ENCODE results near the gene CDKAL1.
"Not testable (repeated sequence)": the region's sequence is repeated elsewhere in the genome, so short reads cannot be mapped to it uniquely, and the experiment has no call there.

CDKAL1 gene

DNA sequence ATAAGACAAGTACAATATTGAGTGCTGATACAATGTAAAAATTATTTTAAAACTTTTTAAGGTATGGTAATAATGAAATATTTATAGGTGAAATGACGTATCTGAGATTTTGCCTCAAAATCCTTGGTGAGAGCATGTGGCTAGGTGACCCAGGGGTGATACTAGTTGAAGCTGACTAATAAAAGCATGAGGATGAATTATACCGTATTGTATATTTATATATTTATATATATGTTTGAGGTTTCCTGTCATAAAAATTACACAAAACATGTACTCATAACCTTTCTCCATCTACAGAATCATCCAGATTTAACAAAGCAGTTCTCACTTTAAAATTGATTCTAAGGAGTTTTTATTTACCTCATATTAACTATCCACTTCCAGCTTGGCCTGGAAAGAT, 358.1 kb downstream of the CDKAL1 start:
- DNase-seq = no peak

DNA sequence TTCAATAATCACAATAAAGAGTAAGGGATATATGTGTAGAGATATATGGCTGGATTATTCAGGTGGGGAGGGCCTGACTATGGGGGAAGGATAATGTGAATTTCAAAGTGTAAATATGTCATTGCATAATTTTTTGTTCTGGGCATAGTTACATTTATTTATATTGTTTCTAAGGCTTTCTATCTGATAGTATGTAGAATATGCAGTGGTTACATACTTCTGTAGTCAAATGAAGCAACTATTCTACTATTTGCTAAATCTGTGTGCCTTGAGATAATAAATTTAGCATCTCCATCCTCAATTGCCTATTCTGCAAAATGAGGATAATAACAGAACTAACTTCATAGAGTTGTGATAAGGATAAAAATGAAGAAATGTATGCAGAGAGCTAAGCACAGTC, 359.2 kb downstream of the CDKAL1 start:
- no peak for DNase-seq

DNA sequence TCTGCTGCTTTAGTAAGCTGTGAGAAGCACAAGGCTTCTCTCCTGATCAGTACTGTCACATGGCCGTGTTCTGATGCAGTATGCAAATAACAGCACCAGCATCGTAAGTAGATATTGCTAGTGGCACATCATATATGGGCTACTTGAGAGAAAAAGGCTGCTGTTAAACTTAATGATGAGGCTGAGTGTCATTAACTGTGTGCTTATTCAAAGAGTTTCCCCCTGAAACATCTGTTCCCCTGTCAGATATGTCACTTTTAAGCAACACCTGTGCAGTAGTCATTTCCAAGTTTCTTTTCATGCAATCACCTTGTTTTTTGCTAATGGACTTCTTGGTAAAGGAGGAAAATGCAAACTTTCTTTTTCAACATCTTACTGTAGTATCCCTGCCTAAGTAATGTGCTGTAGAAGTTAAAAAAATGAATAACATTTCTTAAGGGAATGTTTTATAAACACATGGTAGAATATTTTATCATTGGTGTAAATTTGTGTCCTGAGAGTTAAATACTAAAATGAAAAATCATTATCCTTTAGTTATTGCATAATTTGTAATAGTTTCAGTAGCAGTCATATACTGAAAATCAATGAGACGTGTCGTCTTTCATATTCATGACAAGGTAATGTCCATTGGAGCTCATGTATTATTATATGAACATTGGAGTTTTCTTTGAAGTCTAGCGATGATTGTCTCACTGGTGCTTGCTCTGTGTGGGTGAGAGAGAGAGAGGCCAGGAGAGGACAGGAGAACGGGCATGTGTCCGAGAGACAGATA, 366.3 kb downstream of the CDKAL1 start:
- DNase-seq = no peak

DNA sequence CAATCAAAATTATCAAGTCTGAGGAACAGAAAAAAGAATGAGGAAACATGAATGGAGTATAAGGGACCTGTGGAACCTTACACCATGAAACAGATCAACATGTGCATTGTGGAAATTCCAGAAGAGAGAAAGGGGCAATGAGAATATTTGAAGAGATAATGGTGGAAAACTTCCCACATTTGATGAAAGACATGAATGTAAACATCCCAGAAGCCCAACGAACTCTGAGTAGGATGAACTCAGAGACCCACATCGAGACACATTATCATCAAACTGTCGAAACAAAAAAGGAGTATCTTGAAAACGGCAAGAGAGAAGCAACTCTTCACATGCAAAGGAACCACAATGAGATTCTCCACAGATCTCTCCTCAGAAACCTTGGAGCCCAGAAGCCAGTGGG, 371.1 kb downstream of the CDKAL1 start:
- DNase-seq = no peak

DNA sequence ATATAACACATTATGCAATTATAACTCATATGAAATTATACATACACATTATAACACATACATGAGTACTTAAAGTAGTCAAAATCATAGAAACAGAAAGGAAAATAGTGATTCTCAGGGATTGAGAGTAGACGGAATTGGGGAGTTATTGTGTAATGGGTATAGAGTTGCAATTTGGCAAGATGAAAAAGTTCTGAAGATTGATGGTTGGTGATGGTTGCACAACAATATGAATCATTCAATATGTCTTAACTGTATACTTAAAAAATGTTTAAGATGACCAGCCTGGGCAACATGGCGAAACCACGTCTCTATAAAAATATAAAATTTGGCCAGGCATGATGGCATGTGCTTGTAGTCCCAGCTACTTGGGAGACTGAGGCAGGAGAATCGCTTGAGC, 372.7 kb downstream of the CDKAL1 start:
- DNase-seq = no peak

DNA sequence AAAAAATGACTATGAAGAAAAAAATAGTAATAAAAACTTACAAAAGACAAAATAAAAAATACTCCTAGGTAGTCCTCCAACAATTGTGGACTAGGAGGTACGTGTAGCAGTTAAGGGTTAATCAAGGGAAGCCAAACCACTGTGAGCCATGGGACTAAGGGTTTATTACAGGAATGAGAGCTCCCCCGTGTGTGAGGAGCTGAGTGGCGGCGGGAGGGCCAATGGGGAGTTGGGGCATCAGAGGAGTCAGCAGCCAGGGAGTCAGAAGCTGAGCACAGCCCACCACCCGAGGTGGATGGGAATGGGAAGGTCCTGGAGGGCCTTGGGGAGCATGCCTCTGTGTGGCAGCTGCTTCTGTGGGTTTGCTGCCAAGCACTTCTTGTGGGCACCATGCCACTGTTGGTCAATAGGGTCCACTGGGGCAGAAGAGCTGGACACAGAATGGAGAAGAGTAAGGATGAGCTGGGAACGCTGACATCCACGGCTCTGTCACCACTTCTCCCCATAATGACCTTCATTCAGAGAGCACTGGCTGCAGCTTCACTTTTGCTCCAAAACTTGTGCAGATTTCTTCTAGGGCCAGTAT, 373.3 kb downstream of the CDKAL1 start:
- no peak for DNase-seq

DNA sequence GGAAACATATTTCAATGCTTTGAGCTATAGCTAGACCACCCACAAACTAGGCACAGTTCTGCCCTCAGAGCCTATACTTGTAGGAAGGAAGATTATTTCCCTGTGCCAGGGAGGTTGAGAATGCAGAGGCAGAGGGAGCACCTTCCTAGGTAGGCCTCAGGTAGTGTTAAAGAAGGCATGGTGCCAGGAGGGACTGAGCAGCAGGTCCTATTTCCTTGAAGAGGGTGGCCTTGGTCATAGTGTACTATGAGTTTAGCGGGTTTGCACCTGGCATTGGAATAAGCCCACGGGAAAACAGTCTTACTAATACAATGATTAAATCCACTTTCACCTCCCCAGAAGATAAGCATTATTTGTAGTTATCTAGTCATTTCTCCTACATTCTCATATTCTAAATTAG, 375.4 kb downstream of the CDKAL1 start:
- DNase-seq = no peak

DNA sequence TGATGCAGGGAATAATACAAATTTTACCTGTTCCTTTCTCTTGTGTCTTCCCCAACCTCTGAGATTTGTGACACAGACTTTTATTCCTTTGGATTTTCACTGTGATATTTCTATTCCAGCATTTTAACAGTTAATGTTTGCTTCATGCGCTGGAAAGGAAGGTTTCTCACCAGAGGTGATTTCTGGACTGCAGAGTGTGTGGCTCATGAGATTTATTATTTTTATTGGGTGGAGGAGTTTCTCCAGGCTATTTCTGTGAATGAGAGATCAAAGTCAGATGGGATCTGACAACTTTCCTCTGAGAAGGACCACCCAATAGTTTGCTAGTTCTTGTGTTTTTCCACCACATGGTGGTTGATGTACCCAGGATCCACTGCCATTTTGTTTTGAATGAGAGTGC, 377.5 kb downstream of the CDKAL1 start:
- DNase-seq = no peak

DNA sequence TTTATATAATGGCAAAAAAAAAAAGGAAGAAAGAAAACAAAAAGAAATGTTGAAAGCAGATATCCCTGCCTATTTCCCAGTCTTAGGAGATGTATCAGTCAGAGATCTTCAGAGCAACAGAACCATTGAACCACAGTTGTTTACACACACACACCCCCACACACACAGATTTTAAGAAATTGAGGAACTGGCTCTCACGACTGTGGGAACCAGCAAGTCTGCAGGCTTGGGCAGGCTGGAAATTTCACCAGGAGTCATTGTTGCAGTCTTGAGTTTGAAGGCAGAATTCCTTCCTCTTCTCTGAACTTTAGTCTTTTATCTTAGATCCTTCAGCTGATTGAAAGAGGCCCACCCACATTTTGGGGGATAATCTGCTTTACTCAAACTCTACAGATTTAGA, 380.9 kb downstream of the CDKAL1 start:
- DNase-seq = no peak

DNA sequence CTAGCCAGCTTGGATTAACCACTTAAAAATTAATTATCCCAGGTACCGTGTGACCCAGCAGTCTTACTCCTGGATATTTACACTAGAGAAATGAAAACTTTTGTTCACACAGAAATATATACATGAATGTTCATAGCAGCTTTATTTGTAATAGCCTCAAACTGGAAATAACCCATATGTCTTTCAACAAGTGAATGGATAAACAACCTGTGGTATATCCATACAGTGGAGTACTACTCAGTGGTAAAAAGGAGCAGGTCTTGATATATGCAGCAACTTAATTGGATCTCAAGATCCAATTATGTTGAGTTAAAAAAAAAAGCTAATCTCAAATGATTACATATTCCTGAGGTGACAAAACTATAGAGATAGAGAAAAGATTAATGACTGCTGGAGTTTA, 381.4 kb downstream of the CDKAL1 start:
- no peak for DNase-seq

DNA sequence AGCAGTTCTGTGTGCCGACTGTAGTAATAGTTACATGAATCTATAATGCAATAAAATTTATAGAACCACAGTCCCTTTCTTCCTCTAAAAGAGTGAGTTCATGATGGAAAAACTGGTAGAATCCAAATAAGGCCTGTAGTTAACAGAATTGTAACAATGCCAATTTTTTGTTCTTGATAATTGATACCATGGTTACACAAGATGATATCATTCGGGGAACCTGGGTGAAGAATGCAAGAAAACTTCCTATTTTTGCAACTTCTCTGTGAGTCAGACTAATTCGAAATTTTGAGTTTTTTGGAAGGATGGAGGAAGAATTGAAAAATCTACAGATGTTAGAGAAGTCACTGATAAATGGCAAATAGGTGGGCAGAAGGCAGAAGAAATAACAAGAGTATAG, 381.8 kb downstream of the CDKAL1 start:
- DNase-seq = no peak

DNA sequence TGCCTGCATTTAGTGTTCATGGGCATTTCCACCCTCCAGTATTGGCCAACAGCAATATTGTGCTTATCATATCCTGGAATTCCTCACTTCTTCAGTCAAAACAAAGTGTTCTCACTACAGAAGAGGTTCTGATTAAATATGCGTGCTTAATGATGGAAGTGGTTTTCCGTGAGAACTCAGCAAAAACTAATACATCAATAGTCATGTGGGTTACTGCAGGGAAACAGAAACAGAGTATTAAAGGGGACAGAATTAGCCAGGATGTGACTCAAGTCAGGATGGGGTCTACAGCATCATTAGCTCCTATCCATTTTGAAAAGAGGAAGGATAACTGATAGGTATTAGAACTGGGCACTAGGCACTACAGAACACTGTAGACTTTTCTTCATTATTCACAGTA, 384.6 kb downstream of the CDKAL1 start:
- DNase-seq = no peak

DNA sequence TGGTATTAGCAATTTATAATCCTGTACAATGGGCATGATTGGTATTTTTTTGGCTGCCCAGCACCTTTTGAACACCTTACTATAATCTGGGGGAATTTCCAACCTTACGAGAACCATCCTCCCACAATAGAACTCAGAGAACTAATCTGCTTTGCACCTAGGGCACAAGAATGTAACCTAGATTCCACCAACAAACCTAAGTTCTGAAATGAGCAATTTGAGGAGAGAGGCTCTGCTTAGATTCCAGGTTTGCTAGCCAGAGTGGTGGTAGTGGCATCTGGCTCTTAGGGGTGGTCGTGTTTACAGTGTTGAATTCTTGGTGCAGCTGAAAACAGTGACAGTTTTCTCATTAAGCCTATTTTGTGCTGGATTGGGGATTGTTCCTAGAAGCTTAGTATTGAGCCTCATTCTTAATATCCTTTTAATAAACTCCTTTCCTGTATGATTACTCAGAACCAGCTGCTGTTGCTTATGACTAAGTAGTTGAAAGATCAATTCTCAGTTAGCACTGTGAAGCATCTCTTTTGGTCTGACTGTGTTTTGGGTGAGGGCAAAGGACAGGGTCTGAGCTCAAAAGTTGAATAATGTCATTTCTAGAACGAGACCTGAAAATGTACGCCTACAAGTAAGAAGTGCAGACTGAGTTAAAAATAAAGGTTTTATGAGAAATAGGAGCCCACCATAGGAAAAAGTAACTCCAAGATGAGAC, 385.6 kb downstream of the CDKAL1 start:
- DNase-seq = no peak

DNA sequence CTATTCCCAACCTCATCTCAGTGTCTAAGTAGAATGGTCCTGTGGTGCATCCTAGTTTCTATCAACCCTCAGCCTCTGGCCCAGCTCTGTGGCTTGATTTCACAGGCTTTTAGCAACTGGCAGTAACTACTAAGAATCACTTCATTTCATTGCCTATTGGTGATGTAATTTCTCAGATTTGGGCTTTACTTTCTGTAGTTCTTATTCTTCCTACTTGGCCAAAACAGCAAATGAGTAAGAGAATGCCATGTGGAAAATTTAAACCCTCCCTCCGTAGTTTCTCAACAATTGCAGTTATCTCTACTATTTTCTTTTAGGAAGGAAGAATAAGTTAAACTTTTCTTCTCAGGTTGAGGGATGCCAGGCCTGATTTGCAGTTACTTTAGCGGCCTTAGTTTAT, 387.3 kb downstream of the CDKAL1 start:
- DNase-seq = no peak

DNA sequence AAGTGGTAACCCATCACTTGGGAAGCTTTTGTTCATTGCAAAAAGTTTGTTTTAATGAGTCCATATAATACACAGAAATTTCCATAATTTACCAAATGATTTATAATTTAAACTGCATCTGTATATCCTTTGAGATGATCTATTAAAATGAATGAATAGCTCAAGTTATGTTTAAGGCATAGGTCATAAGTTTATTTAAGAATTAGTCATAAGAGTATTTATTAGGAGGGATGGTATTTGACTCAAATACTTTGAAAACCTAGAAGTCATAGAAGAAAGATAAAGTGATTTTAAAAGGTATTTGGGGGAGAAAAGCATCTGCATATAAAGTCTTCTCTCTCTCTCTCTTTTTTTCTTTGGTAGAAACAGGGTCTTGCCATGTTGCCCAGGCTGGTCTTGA, 388.5 kb downstream of the CDKAL1 start:
- no peak for DNase-seq

DNA sequence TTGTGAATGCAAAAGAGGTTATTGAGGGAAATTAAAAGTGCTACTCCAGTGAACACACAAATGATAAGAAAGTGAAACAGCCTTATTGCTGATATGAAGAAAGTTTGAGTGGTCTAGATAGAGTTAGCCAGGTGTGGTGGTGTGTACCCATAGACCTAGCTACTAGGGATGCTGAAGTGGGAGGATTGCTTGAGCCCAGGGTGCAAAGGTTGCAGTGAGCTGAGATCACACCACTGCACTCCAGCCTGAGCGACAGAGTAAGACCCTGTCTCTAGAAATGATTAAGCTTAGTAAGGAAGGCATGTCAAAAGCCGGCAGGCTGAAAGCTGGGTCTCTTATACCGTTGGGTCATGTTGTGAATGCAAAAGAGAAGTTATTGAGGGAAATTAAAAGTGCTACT, 389.8 kb downstream of the CDKAL1 start:
- DNase-seq = not testable (repeated sequence)

DNA sequence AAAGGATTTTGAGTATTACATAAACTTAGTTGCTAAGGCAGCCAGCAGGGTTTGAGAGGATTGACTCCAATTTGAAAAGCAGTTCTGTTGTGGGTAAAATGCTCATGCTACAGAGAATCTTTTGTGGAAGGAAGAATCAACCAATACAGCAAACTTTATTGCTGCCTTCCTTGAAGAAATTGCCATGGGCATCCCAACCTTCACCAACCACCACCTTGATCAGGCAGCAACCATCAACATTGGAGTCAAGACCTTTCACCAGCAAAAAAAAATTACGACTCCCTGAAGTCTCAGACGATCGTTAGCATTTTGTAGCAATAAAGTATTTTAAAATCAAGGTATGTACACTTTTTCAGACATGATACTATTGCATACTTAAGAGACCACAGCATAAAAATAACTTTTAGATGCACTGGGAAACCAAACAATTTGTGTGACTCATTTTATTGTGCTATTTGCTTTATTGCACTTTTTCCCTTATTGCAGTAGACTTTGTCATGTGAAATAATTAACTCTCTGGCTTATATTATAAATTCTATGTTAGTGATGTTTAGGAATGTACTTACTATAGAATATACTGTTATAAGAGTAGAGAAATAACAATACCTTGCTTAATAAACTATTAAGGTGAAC, 390.8 kb downstream of the CDKAL1 start:
- no peak for DNase-seq

DNA sequence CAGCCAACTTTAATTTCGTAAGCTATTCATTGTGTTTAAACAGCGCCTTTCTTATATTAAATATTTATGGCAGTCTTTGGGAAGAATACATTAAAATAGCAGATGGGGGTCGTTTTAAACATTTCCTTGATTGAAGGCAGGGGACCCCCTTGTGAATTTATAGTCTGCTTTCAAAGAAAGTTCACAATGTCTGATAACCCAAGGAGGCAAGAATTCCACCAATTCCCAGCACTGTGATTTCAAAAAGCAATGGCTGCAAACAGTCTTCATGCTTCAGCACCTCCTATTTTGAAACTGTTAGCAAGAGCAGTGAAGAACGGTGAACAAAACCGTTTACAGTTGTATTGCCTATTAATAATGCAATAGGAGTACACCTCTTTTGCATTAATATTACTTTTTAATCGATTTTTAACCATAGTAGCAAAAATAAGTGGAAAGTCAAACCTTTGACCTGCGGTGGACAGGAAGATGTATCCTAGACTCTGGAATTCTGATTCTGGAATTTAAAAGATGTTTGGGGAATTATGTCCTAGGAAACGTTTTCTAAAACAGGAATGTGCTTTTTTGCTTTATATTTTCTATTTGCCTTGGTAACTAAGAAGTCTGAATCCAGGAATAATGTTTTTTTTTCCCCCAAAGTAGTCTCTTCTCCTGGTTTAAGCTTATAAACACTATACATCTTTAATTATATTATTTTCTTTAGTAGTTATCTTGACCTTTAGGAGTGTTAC, 393.0 kb downstream of the CDKAL1 start:
- no peak for DNase-seq

DNA sequence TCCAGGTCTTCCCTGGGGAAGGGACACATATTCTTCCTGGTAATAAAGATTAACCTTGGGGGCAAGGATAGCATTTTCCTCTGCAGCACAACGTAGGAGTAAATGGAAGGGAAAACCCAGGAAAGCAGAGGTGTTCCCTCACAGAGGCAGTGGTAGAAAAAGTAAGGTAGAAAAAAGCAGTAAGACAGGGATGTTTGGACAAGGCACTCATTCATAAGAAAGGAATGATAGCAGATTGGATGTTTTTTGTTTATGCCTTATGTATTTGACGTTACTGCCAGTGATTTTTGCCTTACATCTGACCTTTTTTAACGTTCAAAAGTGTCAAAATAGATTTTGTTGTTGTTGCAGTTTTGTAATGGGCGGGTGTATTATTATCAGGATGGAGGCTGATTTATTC, 395.0 kb downstream of the CDKAL1 start:
- no peak for DNase-seq

DNA sequence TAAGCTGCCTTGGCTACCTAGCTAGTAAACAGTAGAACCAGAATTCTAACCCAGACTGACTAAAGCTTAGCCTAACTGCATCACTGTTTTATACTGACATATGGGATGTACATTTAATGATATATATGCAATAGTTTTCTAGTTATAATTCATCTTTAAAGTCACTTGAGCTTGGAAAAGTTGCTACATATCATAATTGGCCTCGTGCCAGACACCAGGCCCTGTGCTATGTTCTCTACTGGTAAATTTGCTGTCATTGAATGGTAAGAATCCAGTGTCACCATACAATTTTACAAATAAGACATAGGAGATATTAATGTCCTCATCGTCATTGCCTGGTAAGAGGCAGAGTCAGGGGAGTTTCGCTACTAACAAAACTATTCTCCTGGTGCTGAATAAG, 396.8 kb downstream of the CDKAL1 start:
- no peak for DNase-seq

DNA sequence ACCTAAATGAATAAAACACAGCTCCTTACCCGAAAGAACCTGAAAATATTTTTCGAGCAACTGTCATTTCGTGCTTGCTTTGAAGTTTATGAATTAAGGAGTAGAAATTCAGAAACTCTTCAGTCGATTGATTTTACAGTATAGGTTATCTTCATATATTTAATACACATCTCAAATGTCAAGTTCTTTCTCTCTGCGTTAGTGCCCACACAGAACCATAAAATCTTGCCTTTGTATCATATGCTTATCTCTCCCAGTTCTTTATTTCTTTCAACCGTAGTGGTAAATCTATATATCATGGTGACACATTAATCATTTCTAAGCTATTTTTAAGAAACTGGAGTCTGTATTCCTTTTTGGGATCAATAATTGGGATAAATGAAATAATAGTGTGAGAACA, 397.5 kb downstream of the CDKAL1 start:
- no peak for DNase-seq

DNA sequence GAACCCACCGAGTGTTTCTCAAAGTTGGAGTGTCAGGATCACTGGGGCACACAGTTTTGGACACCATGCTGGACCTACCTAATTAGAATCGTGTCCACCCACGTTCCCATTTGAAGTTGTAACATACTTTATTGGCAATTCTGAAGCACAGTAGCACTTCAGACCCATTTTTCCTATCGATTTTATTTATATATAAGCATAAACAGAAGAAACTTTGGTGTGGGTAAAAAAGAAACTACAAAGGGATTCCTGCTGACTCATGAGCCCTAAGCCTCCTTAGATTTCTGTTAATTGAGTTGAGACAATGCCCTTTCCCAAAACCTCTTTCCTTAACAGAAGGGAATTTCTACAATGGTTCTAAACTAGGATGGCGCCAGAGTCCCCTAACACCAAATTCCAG, 398.0 kb downstream of the CDKAL1 start:
- DNase-seq = no peak

All from activated CD4-positive, alpha-beta T cell treated with anti-CD3 and anti-CD28 coated beads, Interleukin-2, amount 50 U/mL, for 1 hour (primary cell).